WTC11 (cell line): ENCODE data around the gene GIGYF2.

Experiments used
- CREM ChIP-seq: sonication (generic); formaldehyde crosslinking; IDR thresholded peaks from 2 replicates; pipeline ENCODE4 v1.8.1; 2022; ENCODE audit warnings: mild to moderate bottlenecking, missing genetic modification reagents, moderate library complexity
- E2F4 ChIP-seq: sonication (generic); formaldehyde crosslinking; IDR thresholded peaks from 2 replicates; pipeline ENCODE4 v1.8.1; 2022; ENCODE audit warnings: low read depth, mild to moderate bottlenecking, moderate library complexity, missing genetic modification reagents, borderline replicate concordance
- ELF4 ChIP-seq: sonication (generic); formaldehyde crosslinking; IDR thresholded peaks from 2 replicates; pipeline ENCODE4 v1.8.1; 2022; ENCODE audit warnings: low read depth, mild to moderate bottlenecking, moderate library complexity, missing genetic modification reagents
- ESRRA ChIP-seq: sonication (generic); formaldehyde crosslinking; IDR thresholded peaks from 2 replicates; pipeline ENCODE4 v1.8.1; 2022; ENCODE audit warnings: mild to moderate bottlenecking, missing genetic modification reagents, borderline replicate concordance
- FOXP1 ChIP-seq: sonication (generic); formaldehyde crosslinking; IDR thresholded peaks from 2 replicates; pipeline ENCODE4 v1.8.0; 2022; ENCODE audit warnings: missing genetic modification reagents, mild to moderate bottlenecking, moderate library complexity, borderline replicate concordance
- SP1 ChIP-seq: sonication (generic); formaldehyde crosslinking; conservative IDR thresholded peaks from 2 replicates; pipeline ENCODE4 v1.8.1; 2022; ENCODE audit warnings: missing genetic modification reagents
- STAT6 ChIP-seq: sonication (generic); formaldehyde crosslinking; conservative IDR thresholded peaks from 2 replicates; pipeline ENCODE4 v1.8.1; 2023; ENCODE audit warnings: mild to moderate bottlenecking, low read depth, missing genetic modification reagents, moderate library complexity
- TF ChIP-seq, protein P1 (sequence below): fragments of 200-600 bp; IDR thresholded peaks from 2 replicates; pipeline ENCODE4 v1.8.0; 2022; ENCODE audit warnings: antibody characterized with exemption

GRCh38 chr2:232860593-232861241 lies 163.6 kb downstream of the GIGYF2 start:
- TF ChIP-seq ELF4 (no peak), ESRRA (no peak), STAT6 (CRISPR knock-in tag) (no peak), CREM (CRISPR knock-in tag) (no peak), SP1 (CRISPR knock-in tag) (no peak), FOXP1 (no peak), E2F4 (CRISPR knock-in tag) (no peak)
- TF ChIP-seq, protein P1, sequence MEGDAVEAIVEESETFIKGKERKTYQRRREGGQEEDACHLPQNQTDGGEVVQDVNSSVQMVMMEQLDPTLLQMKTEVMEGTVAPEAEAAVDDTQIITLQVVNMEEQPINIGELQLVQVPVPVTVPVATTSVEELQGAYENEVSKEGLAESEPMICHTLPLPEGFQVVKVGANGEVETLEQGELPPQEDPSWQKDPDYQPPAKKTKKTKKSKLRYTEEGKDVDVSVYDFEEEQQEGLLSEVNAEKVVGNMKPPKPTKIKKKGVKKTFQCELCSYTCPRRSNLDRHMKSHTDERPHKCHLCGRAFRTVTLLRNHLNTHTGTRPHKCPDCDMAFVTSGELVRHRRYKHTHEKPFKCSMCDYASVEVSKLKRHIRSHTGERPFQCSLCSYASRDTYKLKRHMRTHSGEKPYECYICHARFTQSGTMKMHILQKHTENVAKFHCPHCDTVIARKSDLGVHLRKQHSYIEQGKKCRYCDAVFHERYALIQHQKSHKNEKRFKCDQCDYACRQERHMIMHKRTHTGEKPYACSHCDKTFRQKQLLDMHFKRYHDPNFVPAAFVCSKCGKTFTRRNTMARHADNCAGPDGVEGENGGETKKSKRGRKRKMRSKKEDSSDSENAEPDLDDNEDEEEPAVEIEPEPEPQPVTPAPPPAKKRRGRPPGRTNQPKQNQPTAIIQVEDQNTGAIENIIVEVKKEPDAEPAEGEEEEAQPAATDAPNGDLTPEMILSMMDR = no peak
